CD4-positive, alpha-beta T cell treated with Interleukin-1 beta for 1 hour (primary cell): ENCODE data around the gene EWSR1.

Experiments used
- DNase-seq, 2 donors: peaks; one replicate each; pipeline ENCODE4 v3.0.0-alpha.2; 2020 to 2022

EWSR1 gene

GRCh38 chr22:29320546-29320945, 52.5 kb downstream of the EWSR1 start:
- DNase-seq: no peak

DNA sequence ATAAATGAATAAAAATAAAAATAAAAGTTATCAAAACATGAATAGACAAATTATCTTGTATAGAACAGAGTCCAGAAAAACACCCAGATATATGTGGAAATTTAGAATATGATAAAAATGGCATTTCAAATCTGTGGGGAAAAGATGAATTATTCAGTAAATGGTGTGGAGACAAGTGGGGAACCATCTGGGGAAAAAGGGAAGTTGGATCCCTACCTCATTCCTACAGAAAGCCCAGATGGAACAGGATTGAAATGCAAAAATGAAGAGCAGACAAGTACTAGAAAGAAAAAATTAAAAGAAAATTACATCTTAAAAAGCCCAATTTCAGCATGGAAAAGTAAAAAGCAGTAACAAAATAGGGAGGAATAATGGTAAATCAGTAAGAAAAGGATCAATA, 55.6 kb downstream of the EWSR1 start:
- DNase-seq: no peak

GRCh38 chr22:29325356-29325755, 57.3 kb downstream of the EWSR1 start:
- DNase-seq: no peak

- DNase-seq: no peak
Measured at GRCh38 chr22:29325785-29326315, 57.8 kb downstream of the EWSR1 start.

DNA sequence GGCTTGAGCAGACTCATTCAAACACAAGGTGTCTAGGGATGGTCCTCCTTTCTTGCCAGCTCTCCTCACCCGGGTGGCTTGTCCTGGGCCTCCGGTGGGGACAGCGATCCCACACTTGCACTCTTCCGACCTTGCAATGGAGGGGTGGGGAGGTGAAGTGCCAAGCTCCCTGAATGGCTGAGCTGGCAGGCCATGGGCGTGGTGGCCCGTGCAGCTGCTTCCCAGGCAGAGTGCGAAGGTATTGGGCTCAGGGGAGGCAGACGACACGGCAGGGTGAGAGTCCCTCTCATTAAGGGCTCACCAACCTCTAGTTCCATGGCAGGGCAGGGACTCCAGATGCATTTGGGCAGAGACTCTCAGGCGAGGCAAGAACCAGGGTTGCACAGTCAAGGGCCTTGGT, 58.4 kb downstream of the EWSR1 start:
- no peak for DNase-seq

GRCh38 chr22:29327089-29327764, 59.2 kb downstream of the EWSR1 start:
- DNase-seq: no peak

- DNase-seq: no peak
Measured at GRCh38 chr22:29328055-29328454, 60.0 kb downstream of the EWSR1 start.

GRCh38 chr22:29328566-29329500, 60.8 kb downstream of the EWSR1 start:
- DNase-seq: no peak

DNA sequence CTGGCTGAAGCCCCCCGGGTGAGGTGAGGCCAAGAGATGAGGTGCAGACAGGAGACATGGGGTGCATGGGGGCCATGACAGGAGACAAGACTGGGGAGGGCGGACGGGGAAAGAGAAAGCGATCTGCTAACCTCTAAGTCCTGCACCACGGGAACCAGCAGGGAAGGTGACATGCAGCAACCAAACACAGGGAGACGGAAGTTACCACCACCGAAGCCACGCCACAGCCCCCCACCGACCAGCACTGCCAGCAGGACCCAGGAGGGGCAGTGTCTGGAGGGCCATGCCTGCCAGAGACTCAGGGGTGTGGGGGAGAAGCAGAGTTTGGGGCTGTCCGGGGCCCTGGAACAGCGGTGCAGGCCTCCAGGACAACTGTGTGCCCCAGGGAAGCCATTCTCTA, 61.5 kb downstream of the EWSR1 start:
- no peak for DNase-seq

DNA sequence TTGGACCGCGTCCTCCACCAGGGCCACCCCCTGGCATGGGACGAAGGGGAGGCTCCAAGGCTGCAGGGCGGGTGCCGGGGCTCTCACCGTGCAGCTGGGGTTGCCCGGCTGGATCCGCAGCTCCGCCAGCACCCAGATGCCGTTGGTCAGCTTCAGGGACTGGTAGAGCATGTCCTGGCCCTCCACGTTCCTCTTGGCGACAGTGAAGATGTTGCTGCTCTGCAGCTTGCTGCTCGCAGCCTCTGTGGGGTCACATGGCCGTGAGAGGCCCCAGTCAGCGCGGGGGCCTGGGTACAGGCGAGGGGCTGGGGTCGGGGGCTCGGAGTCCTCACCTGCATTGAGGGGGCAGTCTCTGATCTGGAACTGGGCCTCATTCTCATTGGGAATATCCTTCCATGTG, 62.2 kb downstream of the EWSR1 start:
- DNase-seq: no peak

DNA sequence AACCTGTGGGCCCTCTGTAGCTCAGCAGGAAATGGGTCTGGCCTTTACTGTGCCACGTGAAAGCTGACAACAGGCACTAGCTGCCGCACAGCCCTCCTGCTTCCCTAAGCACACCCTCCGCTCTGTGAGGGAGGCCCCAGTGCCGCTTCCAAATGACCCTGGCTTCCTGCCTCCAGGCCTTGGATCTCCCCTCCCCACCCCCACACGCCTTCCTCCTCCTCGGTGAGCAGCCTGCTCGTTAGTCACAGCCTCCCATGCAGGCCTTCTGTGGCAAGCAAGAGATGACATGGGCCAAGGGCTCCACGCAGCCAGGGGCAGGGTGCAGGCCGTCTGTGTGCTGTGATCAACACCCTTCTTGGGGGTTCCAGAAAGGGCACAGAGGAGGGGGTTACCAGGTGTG, 62.7 kb downstream of the EWSR1 start:
- no peak for DNase-seq

GRCh38 chr22:29331213-29331612, 63.1 kb downstream of the EWSR1 start:
- DNase-seq: no peak

DNA sequence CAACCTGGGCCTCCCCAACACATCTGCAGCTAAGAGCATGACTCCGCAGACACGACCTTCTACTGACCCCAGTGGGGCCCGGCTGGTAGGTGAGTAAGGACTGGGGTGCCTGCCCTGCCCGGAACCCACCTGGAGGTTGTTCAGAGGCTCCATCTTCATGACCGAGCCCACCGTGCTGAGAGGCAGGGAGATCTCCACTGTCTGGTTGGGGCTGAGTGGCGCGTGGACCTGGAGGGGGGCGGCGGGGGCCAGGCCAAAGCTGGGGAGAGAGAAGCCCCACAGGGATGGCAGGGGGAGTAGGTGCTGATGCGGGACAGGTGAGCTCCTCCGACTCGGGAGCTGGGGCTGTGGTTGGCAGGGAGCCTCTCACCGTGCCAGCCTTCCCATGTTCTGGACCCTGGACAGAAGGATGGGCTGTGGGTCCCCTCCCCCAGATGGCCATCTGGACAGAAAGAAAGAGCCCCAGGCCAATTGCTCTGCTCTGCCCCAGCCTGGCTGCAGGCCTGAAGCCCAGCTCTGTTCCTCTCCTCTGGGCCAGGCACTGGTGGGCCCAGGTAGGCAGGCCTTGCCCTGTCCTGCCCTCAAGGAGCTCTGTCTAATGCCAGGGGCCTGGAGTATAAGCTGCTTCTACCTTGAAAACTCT, 63.7 kb downstream of the EWSR1 start:
- DNase-seq: no peak

DNA sequence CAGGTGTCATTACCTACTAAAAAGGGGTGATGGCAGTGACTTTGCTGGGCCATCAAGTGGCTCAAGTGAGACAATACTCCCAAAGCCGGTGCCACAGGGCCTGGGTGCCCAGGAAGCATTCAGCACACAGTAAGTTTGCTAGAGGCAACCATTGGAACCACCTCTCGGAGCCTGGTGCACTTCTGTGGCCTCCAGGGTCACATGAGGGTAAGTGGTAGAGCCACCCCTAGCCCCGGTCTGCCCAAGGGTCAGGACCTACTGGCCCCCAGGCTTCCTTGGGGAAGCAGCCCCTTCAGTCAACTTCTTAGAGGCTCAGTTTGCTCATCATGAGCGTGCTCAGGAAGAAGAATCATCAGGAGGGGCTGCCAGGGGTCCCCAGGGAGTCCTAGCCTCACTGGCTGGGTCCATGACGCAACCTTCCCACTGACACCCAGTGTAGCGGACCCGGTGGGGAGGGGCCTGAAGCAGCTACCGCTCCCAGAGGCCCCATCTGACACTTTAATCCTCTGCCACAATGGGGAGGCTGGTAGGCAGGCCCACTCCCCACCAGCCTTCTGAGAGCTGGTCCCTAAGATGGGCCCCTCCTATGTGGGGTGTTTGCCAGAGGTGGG, 64.9 kb downstream of the EWSR1 start:
- no peak for DNase-seq

DNA sequence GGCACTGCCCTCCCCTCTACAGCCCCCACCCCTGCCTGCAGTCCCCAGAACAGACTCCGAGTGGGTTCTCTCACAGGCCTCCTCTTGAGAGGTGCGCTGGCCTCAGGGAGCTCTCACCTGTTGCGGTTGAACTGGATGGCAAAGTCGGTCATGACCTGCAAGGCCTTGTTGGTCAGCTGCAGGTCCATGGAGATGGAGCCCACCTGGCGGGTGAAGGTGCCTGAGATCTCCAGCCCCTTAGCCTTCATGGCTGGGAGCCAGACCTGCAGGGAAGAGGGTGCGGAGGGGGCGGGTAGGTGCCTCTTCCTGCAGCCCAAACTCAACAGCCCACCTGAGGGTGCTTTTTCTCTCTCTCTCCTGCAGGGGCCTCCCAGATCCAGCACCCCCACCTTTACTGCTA, 66.1 kb downstream of the EWSR1 start:
- DNase-seq: no peak

GRCh38 chr22:29334696-29335344, 66.8 kb downstream of the EWSR1 start:
- no peak for DNase-seq

GRCh38 chr22:29335656-29336055, 67.6 kb downstream of the EWSR1 start:
- no peak for DNase-seq

DNA sequence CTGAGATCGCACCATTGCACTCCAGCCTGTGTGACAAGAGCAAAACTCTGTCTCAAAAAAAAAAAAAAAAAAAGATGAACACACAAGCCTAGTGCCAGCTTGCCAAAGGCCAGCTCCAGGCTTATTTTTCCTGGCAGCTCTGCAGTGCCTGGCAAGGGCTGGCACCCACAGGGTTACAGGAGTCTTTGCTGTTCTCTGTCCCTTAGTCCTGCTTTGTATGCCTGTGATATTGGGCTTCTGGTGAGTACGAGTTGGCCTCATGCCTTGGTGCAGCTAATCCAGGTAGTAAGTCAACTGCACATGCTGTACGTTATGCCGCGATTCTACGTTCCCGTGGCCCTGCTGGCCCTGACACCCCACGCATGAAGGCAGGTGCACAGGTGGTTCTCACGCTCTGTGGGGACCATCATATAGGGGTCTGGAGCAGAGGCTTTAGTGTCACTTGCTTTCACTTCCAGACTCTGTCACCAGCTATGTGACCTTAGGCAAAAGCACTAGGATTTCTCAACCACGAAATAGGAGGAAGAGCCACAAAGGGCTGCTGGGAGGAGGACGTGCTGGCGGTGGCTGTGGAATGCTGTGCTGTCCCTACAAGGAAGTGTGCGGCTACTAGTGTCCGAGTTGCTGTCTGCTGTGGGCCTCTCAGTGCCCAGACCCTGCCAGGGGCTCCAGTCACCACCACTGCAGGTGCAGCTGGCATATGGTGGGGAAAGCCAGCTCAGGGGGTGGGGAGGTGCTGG, 68.9 kb downstream of the EWSR1 start:
- no peak for DNase-seq

DNA sequence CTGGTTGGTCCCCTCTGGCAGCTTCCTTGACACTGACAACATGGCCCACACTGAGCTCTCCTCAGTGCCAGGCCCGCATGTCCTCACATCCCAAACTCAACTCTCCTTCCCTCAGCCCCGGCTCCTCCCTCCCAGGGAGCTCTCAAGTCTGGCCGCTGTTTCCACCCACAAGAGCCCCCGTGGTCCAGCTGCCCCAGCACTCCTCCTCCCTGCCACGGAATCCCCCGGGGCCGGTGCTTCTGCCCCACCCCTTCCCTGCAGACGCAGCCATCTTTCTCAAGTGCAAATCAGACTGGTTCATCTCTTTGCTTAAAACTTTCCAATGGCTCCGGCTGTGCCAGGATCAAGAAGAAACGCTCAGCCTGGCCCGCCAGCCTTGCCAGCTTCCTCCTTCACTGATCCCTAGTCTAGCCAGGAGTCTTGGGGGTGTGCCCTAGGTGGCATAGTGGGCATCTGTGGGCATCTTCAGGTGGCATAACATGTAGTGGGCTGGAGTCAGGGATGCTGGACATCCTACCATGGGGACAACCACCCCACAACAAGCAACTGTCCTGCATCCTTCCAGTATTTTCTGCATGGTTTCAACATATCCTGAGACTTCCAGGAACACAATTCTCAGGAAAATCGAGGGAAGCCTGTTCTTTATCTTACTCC, 69.7 kb downstream of the EWSR1 start:
- no peak for DNase-seq

- DNase-seq: no peak
Measured at GRCh38 chr22:29338398-29338797, 70.3 kb downstream of the EWSR1 start.
